ENCODE data around the gene MITF.

DNA sequence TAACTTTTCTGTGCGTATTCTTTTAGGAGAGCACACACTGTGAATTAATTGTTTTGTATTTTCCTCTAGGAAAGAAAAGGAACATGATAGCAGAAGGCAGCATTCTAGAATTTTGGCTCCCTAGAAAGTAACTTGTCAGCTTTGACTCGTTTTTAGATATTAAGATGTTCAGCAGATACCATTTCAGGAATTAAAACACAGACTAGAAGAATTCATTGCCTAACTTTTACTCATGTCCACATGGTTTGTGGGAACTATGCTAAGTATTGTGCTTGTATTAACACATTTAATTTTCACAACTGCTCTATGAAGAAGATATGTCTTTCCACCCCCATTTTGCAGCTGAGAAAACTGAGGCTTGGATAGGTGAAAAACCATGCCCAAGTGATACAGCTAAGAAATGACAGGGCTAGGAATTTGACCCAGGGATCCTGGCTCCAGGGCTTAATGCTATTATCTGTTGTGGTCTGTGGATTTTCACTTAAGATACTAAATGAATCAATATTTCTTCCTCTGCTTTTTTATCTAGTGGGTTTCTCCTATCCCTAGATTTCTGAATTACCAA, 128.8 kb downstream of the MITF start:
- no peak for TF ChIP-seq POLR2A (IDR thresholded peaks at IDR 0.05)
- TF ChIP-seq, protein P1, sequence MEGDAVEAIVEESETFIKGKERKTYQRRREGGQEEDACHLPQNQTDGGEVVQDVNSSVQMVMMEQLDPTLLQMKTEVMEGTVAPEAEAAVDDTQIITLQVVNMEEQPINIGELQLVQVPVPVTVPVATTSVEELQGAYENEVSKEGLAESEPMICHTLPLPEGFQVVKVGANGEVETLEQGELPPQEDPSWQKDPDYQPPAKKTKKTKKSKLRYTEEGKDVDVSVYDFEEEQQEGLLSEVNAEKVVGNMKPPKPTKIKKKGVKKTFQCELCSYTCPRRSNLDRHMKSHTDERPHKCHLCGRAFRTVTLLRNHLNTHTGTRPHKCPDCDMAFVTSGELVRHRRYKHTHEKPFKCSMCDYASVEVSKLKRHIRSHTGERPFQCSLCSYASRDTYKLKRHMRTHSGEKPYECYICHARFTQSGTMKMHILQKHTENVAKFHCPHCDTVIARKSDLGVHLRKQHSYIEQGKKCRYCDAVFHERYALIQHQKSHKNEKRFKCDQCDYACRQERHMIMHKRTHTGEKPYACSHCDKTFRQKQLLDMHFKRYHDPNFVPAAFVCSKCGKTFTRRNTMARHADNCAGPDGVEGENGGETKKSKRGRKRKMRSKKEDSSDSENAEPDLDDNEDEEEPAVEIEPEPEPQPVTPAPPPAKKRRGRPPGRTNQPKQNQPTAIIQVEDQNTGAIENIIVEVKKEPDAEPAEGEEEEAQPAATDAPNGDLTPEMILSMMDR (IDR thresholded peaks at IDR 0.05) = no peak
